K562 (cell line): Measurements from ENCODE around the gene CACNA1C. TPM values are rescaled to one million over a fixed set of nuclear protein-coding genes. Genes with fewer than 3 reads are reported as not detected.

Experiments
- CREB1 ChIP-seq, 2 experiments: sonication (generic) in 1 of 2; formaldehyde crosslinking in 1 of 2; IDR thresholded peaks; 2 replicates each; pipeline versions ENCODE4 v1.6.1 to v1.8.0; 2012 to 2022; ENCODE audit warnings: inconsistent platforms in 1 of 2, mild to moderate bottlenecking in 1 of 2, missing genetic modification reagents in 1 of 2, moderate library complexity in 1 of 2
- KDM5B ChIP-seq: fragments of 200-600 bp; sonication (generic); IDR thresholded peaks from 2 replicates; pipeline ENCODE4 v1.6.1; 2012; ENCODE audit warnings: low read depth, mild to moderate bottlenecking, moderate library complexity, low read length, control low read depth, inconsistent platforms; ENCODE audit not compliant: insufficient replicate concordance
- NFYB ChIP-seq: IDR thresholded peaks from 2 replicates; pipeline ENCODE4 v1.6.1; 2011; ENCODE audit warnings: mild to moderate bottlenecking, moderate library complexity; ENCODE audit not compliant: insufficient read length; ENCODE audit errors: extremely low read depth
- SMAD2 ChIP-seq: fragments of 150-350 bp; IDR thresholded peaks from 2 replicates; pipeline ENCODE4 v1.6.1; 2014; ENCODE audit warnings: low read depth, mild to moderate bottlenecking, low read length
- XRCC3 ChIP-seq: fragments of 450-650 bp; IDR thresholded peaks from 2 replicates; pipeline ENCODE4 v1.6.1; 2017; ENCODE audit warnings: mild to moderate bottlenecking, moderate library complexity
- ZNF3 ChIP-seq: fragments of 250-450 bp; sonication (Bioruptor Pico); IDR thresholded peaks from 2 replicates; pipeline ENCODE4 v1.5.0; 2021; ENCODE audit warnings: mild to moderate bottlenecking, moderate library complexity
- polyA plus RNA-seq, 8 experiments: library from polyadenylated mRNA; depleted of rRNA in 4 of 8; stranded (reverse) in 5 of 8; unstranded in 3 of 8; fragments of >200 nt; fragmentation: Nextera tagmentation in 2 of 8; fragmentation: Illumina TruSeq in 1 of 8; extraction: Ambion mirVana in 2 of 8; extraction: Trizol in 1 of 8; gene quantifications; 2 replicates each; pipeline versions ENCODE4 v1.2.1 to v1.2.3, GENCODE V29; 2011 to 2014; ENCODE audit warnings: inconsistent platforms in 1 of 8, missing spikeins in 1 of 8
- total RNA-seq, 7 experiments: library from RNA; depleted of rRNA in 6 of 7; stranded (reverse); fragments of >200 nt in 6 of 7; fragmentation: Illumina TruSeq in 2 of 7; extraction: Trizol in 2 of 7; gene quantifications; 2 replicates each; pipeline versions ENCODE4 v1.2.1 to v1.2.3, GENCODE V29; 2011 to 2021; ENCODE audit warnings: low replicate concordance in 1 of 7
- TF ChIP-seq, protein P1 (sequence below): sonication (generic); formaldehyde crosslinking; IDR thresholded peaks from 2 replicates; pipeline ENCODE4 v1.8.0; 2022; ENCODE audit warnings: mild to moderate bottlenecking, missing genetic modification reagents
- TF ChIP-seq, protein P2 (sequence below): fragments of 150-350 bp; conservative IDR thresholded peaks from 2 replicates; pipeline ENCODE4 v1.6.1; 2014; ENCODE audit warnings: low read length
- TF ChIP-seq, protein P3 (sequence below): fragments of 450-650 bp; IDR thresholded peaks from 2 replicates; pipeline ENCODE4 v1.6.1; 2017; ENCODE audit warnings: mild to moderate bottlenecking, moderate library complexity

The CACNA1C gene
- total and polyA plus RNA-seq, 9 of the 15 experiments (the other 6 are each of a cell fraction or from before 2014, with no cell fraction given) = not detected

DNA sequence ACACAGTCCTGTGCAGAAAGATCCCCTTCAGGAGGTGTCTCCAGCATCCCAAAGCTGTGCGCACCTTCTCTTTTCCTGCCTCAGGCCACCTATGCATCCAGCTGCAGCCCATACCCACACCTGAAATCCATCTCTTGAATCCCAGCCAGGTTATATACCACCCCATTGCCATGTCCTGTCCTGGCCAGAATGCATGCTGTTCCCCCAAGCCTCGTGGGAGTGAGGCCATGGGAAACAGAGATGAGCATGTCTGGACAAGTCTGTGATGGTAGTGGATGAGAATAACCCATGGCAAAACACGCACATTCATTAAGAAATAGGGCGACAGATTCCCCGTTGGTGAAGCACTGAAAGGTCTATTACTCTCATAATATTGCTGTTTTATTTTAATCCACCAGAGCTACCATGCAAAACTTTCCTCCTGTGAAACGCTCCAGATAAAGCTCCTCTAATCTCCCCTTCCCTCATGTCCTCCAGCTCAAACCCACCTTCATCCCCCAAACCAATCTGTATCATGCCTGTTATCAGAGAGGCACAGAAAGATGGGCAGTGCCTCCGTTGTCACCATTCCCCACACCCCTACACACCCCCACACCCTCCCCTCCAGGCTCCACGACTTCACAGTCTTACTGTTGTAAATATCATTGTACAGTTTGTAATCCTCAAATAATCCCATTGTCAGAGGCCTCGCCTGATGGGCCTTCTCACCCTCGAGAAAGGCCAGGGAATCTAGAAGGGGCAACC lies 644.4 kb downstream of the CACNA1C start (continued):
- TF ChIP-seq, protein P1, sequence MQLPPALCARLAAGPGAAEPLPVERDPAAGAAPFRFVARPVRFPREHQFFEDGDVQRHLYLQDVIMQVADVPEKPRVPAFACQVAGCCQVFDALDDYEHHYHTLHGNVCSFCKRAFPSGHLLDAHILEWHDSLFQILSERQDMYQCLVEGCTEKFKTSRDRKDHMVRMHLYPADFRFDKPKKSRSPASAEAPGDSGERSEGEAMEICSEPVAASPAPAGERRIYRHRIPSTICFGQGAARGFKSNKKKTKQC (CRISPR knock-in tag) = no peak
- TF ChIP-seq, protein P2, sequence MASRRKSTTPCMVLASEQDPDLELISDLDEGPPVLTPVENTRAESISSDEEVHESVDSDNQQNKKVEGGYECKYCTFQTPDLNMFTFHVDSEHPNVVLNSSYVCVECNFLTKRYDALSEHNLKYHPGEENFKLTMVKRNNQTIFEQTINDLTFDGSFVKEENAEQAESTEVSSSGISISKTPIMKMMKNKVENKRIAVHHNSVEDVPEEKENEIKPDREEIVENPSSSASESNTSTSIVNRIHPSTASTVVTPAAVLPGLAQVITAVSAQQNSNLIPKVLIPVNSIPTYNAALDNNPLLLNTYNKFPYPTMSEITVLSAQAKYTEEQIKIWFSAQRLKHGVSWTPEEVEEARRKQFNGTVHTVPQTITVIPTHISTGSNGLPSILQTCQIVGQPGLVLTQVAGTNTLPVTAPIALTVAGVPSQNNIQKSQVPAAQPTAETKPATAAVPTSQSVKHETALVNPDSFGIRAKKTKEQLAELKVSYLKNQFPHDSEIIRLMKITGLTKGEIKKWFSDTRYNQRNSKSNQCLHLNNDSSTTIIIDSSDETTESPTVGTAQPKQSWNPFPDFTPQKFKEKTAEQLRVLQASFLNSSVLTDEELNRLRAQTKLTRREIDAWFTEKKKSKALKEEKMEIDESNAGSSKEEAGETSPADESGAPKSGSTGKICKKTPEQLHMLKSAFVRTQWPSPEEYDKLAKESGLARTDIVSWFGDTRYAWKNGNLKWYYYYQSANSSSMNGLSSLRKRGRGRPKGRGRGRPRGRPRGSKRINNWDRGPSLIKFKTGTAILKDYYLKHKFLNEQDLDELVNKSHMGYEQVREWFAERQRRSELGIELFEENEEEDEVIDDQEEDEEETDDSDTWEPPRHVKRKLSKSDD = no peak
- TF ChIP-seq KDM5B = no peak
- TF ChIP-seq ZNF3 = no peak
- TF ChIP-seq XRCC3 = no peak
- TF ChIP-seq, protein P3, sequence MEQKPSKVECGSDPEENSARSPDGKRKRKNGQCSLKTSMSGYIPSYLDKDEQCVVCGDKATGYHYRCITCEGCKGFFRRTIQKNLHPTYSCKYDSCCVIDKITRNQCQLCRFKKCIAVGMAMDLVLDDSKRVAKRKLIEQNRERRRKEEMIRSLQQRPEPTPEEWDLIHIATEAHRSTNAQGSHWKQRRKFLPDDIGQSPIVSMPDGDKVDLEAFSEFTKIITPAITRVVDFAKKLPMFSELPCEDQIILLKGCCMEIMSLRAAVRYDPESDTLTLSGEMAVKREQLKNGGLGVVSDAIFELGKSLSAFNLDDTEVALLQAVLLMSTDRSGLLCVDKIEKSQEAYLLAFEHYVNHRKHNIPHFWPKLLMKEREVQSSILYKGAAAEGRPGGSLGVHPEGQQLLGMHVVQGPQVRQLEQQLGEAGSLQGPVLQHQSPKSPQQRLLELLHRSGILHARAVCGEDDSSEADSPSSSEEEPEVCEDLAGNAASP = no peak
- no peak for TF ChIP-seq CREB1 (IDR thresholded peaks at IDR 0.05)
- TF ChIP-seq CREB1 (CRISPR knock-in tag; IDR thresholded peaks at IDR 0.05) = no peak
- TF ChIP-seq SMAD2 = no peak
- no peak for TF ChIP-seq NFYB
